Neutrophil (primary cell): ENCODE measurements around the gene YPEL5.

Experiments used
- H3K27ac ChIP-seq: fragments of 200-600 bp; sonication (generic); 2 replicates; pipeline ENCODE4 v1.5.1; 2016; ENCODE audit warnings: mild to moderate bottlenecking, moderate library complexity
- H3K27me3 ChIP-seq: fragments of 200-600 bp; sonication (generic); 2 replicates; pipeline ENCODE4 v1.6.0; 2016; ENCODE audit warnings: mild to moderate bottlenecking
- H3K36me3 ChIP-seq: fragments of 200-600 bp; sonication (generic); 2 replicates; pipeline ENCODE4 v1.5.1; 2017
- H3K4me1 ChIP-seq, 2 experiments: fragments of 200-600 bp in 1 of 2; sonication (generic) in 1 of 2; 1 replicate in 1 of 2; 2 replicates in 1 of 2; pipeline versions ENCODE4 v1.5.1 to v1.6.1; 2013 to 2016; ENCODE audit warnings: low read depth in 1 of 2, low read length in 1 of 2, mild to moderate bottlenecking in 1 of 2, moderate library complexity in 1 of 2; ENCODE audit not compliant: control insufficient read depth in 1 of 2, insufficient read depth in 1 of 2
- H3K4me3 ChIP-seq, 2 experiments: fragments of 200-600 bp in 1 of 2; sonication (generic) in 1 of 2; 1 replicate in 1 of 2; 2 replicates in 1 of 2; pipeline ENCODE4 v1.5.1; 2013 to 2016; ENCODE audit warnings: low read depth in 1 of 2, low read length in 1 of 2, mild to moderate bottlenecking in 1 of 2, moderate library complexity in 1 of 2
- H3K9me3 ChIP-seq: fragments of 200-600 bp; sonication (generic); 2 replicates; pipeline ENCODE4 v1.5.1; 2016
- TF ChIP-seq, protein P1 (sequence below): fragments of 200-600 bp; sonication (generic); IDR thresholded peaks from 2 replicates; pipeline ENCODE4 v1.5.1; 2016; ENCODE audit warnings: antibody characterized with exemption

Gene YPEL5

DNA sequence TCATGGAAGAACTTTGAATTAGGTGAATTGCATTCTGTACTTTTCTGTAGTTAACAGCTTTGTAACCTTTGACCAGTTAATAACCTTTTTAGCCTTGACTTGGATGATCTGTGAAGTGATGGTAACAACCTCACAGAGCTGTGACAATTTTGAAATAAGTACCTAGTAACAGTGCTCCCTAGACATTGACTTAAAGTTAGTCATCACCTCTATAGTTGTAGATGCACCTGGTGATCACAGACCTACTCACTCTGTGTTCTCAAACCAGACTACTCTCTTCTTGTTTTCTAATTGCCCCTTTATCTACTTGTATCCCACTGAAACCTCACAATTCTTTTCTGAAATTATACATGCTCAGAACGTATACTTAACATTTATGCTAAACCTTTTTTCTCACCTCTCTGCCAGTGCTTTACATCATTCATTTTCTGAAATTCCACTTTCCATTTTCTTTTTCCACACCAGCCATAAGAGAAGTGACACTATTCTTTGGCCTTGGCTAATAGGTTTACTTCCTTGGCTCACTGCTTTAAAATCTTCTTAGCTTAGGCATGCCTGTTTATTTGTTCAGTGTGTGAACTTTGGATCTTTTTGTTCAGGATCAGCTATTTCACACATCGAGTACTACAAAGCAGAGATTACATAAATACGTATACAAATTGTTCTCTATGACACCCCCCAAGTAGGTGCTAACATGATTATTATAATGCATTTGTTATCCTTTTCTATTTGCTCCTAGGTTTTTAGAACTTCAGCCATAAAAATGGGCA is 9.3 kb downstream of the YPEL5 start:
- TF ChIP-seq, protein P1, sequence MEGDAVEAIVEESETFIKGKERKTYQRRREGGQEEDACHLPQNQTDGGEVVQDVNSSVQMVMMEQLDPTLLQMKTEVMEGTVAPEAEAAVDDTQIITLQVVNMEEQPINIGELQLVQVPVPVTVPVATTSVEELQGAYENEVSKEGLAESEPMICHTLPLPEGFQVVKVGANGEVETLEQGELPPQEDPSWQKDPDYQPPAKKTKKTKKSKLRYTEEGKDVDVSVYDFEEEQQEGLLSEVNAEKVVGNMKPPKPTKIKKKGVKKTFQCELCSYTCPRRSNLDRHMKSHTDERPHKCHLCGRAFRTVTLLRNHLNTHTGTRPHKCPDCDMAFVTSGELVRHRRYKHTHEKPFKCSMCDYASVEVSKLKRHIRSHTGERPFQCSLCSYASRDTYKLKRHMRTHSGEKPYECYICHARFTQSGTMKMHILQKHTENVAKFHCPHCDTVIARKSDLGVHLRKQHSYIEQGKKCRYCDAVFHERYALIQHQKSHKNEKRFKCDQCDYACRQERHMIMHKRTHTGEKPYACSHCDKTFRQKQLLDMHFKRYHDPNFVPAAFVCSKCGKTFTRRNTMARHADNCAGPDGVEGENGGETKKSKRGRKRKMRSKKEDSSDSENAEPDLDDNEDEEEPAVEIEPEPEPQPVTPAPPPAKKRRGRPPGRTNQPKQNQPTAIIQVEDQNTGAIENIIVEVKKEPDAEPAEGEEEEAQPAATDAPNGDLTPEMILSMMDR = no peak

DNA sequence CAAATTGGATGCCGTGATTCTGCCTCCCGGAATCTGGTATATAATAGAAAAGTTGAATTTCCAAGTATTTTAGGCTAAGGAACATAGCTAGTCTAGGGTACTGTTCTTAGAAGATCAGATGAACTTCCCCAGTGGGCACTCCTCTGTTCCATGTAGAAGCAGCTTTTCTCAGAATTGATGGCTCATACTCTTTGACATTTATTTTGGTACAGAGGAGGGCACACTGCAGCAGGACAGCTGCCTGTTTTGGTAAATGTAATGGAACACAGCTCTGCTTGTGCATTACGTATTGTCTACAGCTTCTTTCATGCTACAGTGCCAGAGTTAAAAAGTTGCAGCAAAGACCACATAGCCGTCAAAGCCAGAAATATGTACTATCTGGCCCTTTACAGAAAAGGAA is 10.8 kb downstream of the YPEL5 start:
- Histone ChIP-seq H3K9me3 (no peaks in the 10 kb centered on the region), H3K27ac (peak overlapping the region; percentile 46), H3K27me3 (no peaks in the 10 kb centered on the region), H3K36me3 (peaks cover 94% of the 10 kb centered on the region), H3K4me3 (no peak overlapping the region), H3K4me1 (peaks cover 0 to 10% of the 10 kb centered on the region in 2 experiments)
- TF ChIP-seq, protein P1 = no peak

More for the DNA sequence above, 9.3 kb downstream of the YPEL5 start:
- Histone ChIP-seq H3K4me1 (peaks cover 2 to 20% of the 10 kb centered on the region in 2 experiments), H3K27ac (peak overlapping the region; percentile 24), H3K27me3 (no peaks in the 10 kb centered on the region), H3K4me3 (no peak overlapping the region), H3K36me3 (peaks cover 93% of the 10 kb centered on the region), H3K9me3 (no peaks in the 10 kb centered on the region)

DNA sequence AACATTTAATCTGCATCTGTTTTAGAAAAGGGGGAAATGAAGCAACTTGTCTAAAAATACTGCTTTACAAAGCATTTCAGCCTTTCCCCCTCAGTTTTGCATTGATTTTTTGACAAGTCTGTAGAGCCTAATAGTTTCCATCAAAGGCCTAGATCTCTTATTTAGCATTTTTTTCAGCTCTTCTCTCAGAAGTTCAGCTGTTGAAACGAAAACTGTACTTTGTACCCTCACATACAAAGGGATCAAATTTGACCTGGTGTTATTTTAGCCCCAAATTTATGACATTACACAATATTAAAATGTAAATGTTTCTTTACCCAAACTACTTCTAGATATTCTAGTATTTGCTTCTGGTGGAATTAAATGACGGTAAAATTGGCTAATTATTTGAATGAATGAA is 13.0 kb downstream of the YPEL5 start:
- Histone ChIP-seq H3K9me3 (no peaks in the 10 kb centered on the region), H3K4me3 (no peak overlapping the region), H3K27ac (no peak overlapping the region), H3K36me3 (peaks cover 90% of the 10 kb centered on the region), H3K4me1 (peaks cover 0 to under 1% of the 10 kb centered on the region in 2 experiments), H3K27me3 (no peaks in the 10 kb centered on the region)
- TF ChIP-seq, protein P1 = no peak

DNA sequence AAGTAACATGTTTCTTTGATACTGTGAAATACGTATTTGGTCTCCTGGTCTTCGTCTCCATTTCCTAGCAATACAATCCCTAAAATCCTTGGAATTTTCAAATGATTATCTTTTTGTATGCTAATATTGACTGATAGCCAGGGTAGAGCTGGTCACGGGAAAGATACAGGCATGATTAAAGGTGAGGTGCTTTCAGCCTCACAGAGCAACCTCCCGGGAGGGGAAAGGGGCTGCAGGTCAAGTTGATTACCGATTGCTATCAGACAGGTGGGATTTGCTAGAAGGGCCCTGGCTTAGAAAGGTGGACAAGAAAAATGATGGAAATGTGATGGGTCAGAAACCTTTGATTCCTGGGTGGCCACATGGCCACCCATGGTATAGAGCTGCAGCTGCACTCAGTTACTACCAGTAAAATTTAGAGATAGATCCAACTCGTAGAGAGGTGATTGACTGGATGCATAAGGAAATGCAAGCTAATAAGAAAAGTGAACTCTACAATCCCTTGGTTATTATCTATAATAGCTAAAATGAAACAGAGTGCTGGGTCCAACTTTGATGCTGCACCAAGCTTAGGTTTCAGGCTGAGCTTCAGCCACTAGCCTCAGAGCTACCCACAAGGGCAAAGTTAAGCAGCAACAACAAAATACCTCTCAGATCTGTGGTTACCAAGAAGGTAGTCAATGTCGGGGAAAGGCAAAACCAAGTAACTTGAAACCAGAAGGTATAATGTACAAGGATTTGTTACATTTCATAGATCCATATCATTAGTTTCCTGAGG is 15.3 kb downstream of the YPEL5 start:
- Histone ChIP-seq H3K27me3 (no peaks in the 10 kb centered on the region), H3K27ac (peak overlapping the region; percentile 15), H3K4me3 (no peak overlapping the region), H3K36me3 (peaks cover 72% of the 10 kb centered on the region), H3K9me3 (no peaks in the 10 kb centered on the region), H3K4me1 (peaks cover 3 to 4% of the 10 kb centered on the region in 2 experiments)
- TF ChIP-seq, protein P1 = no peak

DNA sequence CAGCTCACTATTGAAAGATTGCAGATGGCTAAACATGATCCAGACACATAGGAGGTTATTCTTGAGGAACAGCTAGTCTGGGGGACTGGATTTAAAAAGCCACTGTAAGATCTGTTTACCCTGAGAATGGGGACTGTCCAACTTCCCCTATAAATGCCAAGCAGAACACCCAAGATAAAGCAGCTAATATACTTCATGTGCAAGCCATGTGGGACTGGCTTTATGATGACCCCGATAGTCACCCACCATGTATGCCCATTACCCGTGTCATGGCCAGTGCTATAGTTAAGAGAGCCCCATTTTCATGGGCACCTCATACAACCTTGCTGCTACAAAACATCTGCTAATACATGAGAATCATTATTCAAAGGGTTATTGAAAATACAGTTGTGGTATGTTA is 16.0 kb downstream of the YPEL5 start:
- Histone ChIP-seq H3K4me1 (peaks cover 3 to 4% of the 10 kb centered on the region in 2 experiments), H3K27me3 (no peaks in the 10 kb centered on the region), H3K36me3 (peaks cover 72% of the 10 kb centered on the region), H3K9me3 (no peaks in the 10 kb centered on the region), H3K4me3 (no peak overlapping the region), H3K27ac (peak overlapping the region; percentile 15)
- TF ChIP-seq, protein P1 = no peak
